Activated CD4-positive, alpha-beta memory T cell treated with anti-CD3 and anti-CD28 coated beads for 36 hours (primary cell): Measurements from ENCODE around the gene FGF6. TPM values are rescaled to one million over a fixed set of nuclear protein-coding genes. Genes with fewer than 3 reads are reported as not detected.

Experiments
- CTCF ChIA-PET: fragments of 350-600 bp; sonication (Branson Sonifier 250); formaldehyde crosslinking; loops from one replicate; lab custom pipeline; 2021; ENCODE audit warnings: antibody characterized with exemption, inconsistent platforms; lab: Charles Lee
- POLR2A ChIA-PET: fragments of 350-600 bp; sonication (Branson Sonifier 250); formaldehyde crosslinking; loops from one replicate; lab custom pipeline; 2021; ENCODE audit warnings: antibody characterized with exemption; lab: Charles Lee
- DNase-seq: peaks from one replicate; pipeline ENCODE4 v3.0.0-alpha.2; 2020
- H3K27ac Mint-ChIP-seq: one replicate; pipeline ENCODE4 v1.8.0; 2021; ENCODE audit warnings: mixed read lengths
- H3K27me3 Mint-ChIP-seq: one replicate; pipeline ENCODE4 v1.8.0; 2021; ENCODE audit warnings: mixed read lengths
- H3K36me3 Mint-ChIP-seq: one replicate; pipeline ENCODE4 v1.8.0; 2021; ENCODE audit warnings: mixed read lengths
- H3K4me1 Mint-ChIP-seq: one replicate; pipeline ENCODE4 v1.8.0; 2021; ENCODE audit warnings: low read depth, mixed read lengths
- H3K4me3 Mint-ChIP-seq: one replicate; pipeline ENCODE4 v1.8.0; 2021; ENCODE audit warnings: mild to moderate bottlenecking, mixed read lengths
- H3K9me3 Mint-ChIP-seq: one replicate; pipeline ENCODE4 v1.8.0; 2021; ENCODE audit warnings: mixed read lengths
- intact Hi-C: fragments of 100-400 bp; cut with micrococcal nuclease; formaldehyde crosslinking; loops from one replicate; pipeline ENCODE4 v1.15.1; 2023
- total RNA-seq, 2 experiments: library from RNA; stranded (reverse); gene quantifications; one replicate each; pipeline ENCODE4 v1.2.3, GENCODE V29; 2021

The FGF6 gene, protein sequence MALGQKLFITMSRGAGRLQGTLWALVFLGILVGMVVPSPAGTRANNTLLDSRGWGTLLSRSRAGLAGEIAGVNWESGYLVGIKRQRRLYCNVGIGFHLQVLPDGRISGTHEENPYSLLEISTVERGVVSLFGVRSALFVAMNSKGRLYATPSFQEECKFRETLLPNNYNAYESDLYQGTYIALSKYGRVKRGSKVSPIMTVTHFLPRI
- total RNA-seq = not detected

- CTCF ChIA-PET = no interaction called here
- POLR2A ChIA-PET = no interaction called here
Measured at GRCh38 chr12:4445156-4446101, at the start of gene FGF6. TSS of gene FGF6 (minus strand) at chr12:4445815. CDS start at chr12:4445570, 245 bp downstream.

DNA sequence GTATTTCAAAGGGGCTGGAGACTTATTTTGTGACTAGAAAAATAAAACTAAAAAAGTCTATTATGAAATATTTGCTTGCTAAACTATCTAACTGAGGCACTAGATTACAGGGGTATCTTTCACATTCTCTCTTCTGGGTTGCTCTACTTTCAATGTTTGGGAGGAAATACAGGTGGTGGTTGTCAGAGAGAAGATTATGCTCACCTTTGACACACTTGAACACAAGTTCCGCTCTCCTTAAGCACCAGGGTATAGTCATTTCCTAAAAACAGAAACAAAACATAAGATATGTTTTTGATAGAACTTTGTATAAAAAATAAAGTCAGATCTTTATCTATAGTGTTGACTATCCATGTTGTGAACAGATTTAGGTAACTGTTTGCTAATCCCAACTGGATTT, 45.4 kb upstream of the FGF6 start:
- H3K4me3 Mint-ChIP-seq = no peak overlapping the region
- H3K27ac Mint-ChIP-seq = no peak overlapping the region
- H3K4me1 Mint-ChIP-seq = peaks cover 13% of the 10 kb centered on the region
- no peaks in the 10 kb centered on the region for H3K9me3 Mint-ChIP-seq
- intact Hi-C loops = no loop called here
- POLR2A ChIA-PET = no interaction called here
- no peaks in the 10 kb centered on the region for H3K27me3 Mint-ChIP-seq
- no peak for DNase-seq
- CTCF ChIA-PET = no interaction called here
- H3K36me3 Mint-ChIP-seq = peaks cover 15% of the 10 kb centered on the region

More at GRCh38 chr12:4445156-4446101, at the start of gene FGF6:
- no peaks in the 10 kb centered on the region for H3K4me1 Mint-ChIP-seq
- peaks cover 16% of the 10 kb centered on the region for H3K27me3 Mint-ChIP-seq
- H3K36me3 Mint-ChIP-seq = no peaks in the 10 kb centered on the region
- no peak within 1 kb of the TSS for H3K4me3 Mint-ChIP-seq
- H3K9me3 Mint-ChIP-seq = no peaks in the 10 kb centered on the region
- DNase-seq = no peak
- H3K27ac Mint-ChIP-seq = no peak within 1 kb of the TSS
- intact Hi-C loops = no loop called here

GRCh38 chr12:4489556-4489955, 43.9 kb upstream of the FGF6 start:
- peaks cover 14% of the 10 kb centered on the region for H3K36me3 Mint-ChIP-seq
- no peak for DNase-seq
- H3K9me3 Mint-ChIP-seq = no peaks in the 10 kb centered on the region
- no peaks in the 10 kb centered on the region for H3K27me3 Mint-ChIP-seq
- intact Hi-C loops = no loop called here
- peaks cover 8% of the 10 kb centered on the region for H3K4me1 Mint-ChIP-seq
- ChIA-PET CTCF (no interaction called here), POLR2A (no interaction called here)
- no peak overlapping the region for H3K4me3 Mint-ChIP-seq
- no peak overlapping the region for H3K27ac Mint-ChIP-seq

DNA sequence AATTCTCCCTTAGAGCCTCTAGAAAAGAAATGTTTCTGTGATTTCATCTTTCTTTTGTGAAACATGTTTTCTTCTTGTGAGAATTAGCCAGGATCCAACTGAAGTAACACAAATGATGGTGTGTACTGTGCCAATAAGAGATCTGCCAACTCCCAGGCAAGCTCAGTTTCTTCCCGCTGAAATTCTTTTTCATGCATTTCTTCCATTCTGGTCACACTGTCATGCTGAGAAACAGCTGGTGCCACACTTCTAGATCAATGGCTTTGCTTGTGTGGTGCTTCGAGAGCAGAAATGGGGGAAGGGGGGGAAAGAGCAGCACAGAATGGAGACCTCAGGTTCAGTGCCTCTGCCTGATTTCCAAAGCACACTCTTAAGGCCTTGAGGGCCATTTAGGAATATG, 41.4 kb upstream of the FGF6 start:
- CTCF ChIA-PET = interaction anchor here (0.6 kb wide), 1 partner anchor 134 kb away, joined by 3 read pairs; no protein-coding TSS in a partner anchor
- POLR2A ChIA-PET = no interaction called here
- H3K27ac Mint-ChIP-seq = no peak overlapping the region

GRCh38 chr12:4486049-4486699, 40.6 kb upstream of the FGF6 start:
- peaks cover 8% of the 10 kb centered on the region for H3K4me1 Mint-ChIP-seq
- DNase-seq = no peak
- no peaks in the 10 kb centered on the region for H3K9me3 Mint-ChIP-seq
- intact Hi-C loops = no loop called here
- H3K27me3 Mint-ChIP-seq = no peaks in the 10 kb centered on the region
- H3K36me3 Mint-ChIP-seq = peaks cover 13% of the 10 kb centered on the region
- H3K27ac Mint-ChIP-seq = no peak overlapping the region
- no peak overlapping the region for H3K4me3 Mint-ChIP-seq
- ChIA-PET CTCF (no interaction called here), POLR2A (interaction anchor here (0.7 kb wide), 1 partner anchor 52 kb away, joined by 3 read pairs; a partner anchor contains a TSS)

More for the DNA sequence above, 41.4 kb upstream of the FGF6 start:
- peaks cover 13% of the 10 kb centered on the region for H3K36me3 Mint-ChIP-seq
- intact Hi-C loops = no loop called here
- H3K9me3 Mint-ChIP-seq = no peaks in the 10 kb centered on the region
- no peak overlapping the region for H3K4me3 Mint-ChIP-seq
- H3K4me1 Mint-ChIP-seq = peaks cover 8% of the 10 kb centered on the region
- no peaks in the 10 kb centered on the region for H3K27me3 Mint-ChIP-seq
- no peak for DNase-seq

GRCh38 chr12:4483885-4484823, 38.5 kb upstream of the FGF6 start:
- no peak overlapping the region for H3K4me3 Mint-ChIP-seq

GRCh38 chr12:4482936-4483335, 37.3 kb upstream of the FGF6 start:
- no peak overlapping the region for H3K4me3 Mint-ChIP-seq
- no peak for DNase-seq
- peaks cover 4% of the 10 kb centered on the region for H3K36me3 Mint-ChIP-seq
- H3K9me3 Mint-ChIP-seq = peaks cover 15% of the 10 kb centered on the region
- POLR2A ChIA-PET = no interaction called here
- H3K27me3 Mint-ChIP-seq = peaks cover 2% of the 10 kb centered on the region
- CTCF ChIA-PET = no interaction called here
- H3K4me1 Mint-ChIP-seq = peaks cover 8% of the 10 kb centered on the region
- intact Hi-C loops = no loop called here
- no peak overlapping the region for H3K27ac Mint-ChIP-seq

More at GRCh38 chr12:4483885-4484823, 38.5 kb upstream of the FGF6 start:
- CTCF ChIA-PET = no interaction called here
- Mint-ChIP-seq H3K27ac (no peak overlapping the region), H3K9me3 (peaks cover 10% of the 10 kb centered on the region), H3K27me3 (peaks cover 2% of the 10 kb centered on the region), H3K4me1 (peaks cover 8% of the 10 kb centered on the region), H3K36me3 (peaks cover 8% of the 10 kb centered on the region)
- no peak for DNase-seq
- intact Hi-C loops = no loop called here
- POLR2A ChIA-PET = no interaction called here

GRCh38 chr12:4478933-4479332, 33.3 kb upstream of the FGF6 start:
- no peak overlapping the region for H3K27ac Mint-ChIP-seq
- ChIA-PET POLR2A (no interaction called here), CTCF (no interaction called here)
- intact Hi-C loops = no loop called here
- H3K27me3 Mint-ChIP-seq = peaks cover 11% of the 10 kb centered on the region
- H3K4me1 Mint-ChIP-seq = no peaks in the 10 kb centered on the region
- DNase-seq = no peak
- H3K36me3 Mint-ChIP-seq = peaks cover 4% of the 10 kb centered on the region
- H3K9me3 Mint-ChIP-seq = peaks cover 15% of the 10 kb centered on the region
- H3K4me3 Mint-ChIP-seq = no peak overlapping the region

- Mint-ChIP-seq H3K27ac (no peak overlapping the region), H3K27me3 (peaks cover 13% of the 10 kb centered on the region), H3K36me3 (peaks cover 4% of the 10 kb centered on the region), H3K4me1 (no peaks in the 10 kb centered on the region), H3K9me3 (peaks cover 15% of the 10 kb centered on the region), H3K4me3 (no peak overlapping the region)
- intact Hi-C loops = no loop called here
- CTCF ChIA-PET = no interaction called here
- DNase-seq = no peak
- POLR2A ChIA-PET = no interaction called here
Measured at GRCh38 chr12:4477129-4477528, 31.5 kb upstream of the FGF6 start.

GRCh38 chr12:4472046-4472445, 26.4 kb upstream of the FGF6 start:
- H3K4me1 Mint-ChIP-seq = no peaks in the 10 kb centered on the region

DNA sequence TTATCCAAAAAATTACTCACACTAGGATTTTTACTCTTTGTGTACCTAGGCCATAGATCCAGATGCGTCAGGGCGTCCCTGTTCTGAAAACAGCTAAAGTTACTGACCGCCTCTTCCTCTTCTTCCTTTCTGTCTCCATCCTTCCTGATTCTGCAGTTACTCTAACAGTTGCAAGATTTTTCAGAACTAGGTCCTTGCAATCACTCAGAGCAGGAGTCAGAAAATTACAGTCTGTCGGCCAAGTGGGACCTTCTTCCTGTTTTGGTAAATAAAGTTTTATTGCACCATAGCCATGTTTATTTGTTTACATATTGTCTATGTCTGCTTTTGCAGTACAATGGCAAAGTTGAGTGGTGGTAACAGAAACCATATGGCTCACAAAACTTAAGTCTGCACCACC, 25.6 kb upstream of the FGF6 start:
- ChIA-PET CTCF (no interaction called here), POLR2A (no interaction called here)
- intact Hi-C loops = no loop called here
- no peaks in the 10 kb centered on the region for H3K36me3 Mint-ChIP-seq
- H3K27ac Mint-ChIP-seq = no peak overlapping the region
- no peak overlapping the region for H3K4me3 Mint-ChIP-seq
- no peak for DNase-seq
- no peaks in the 10 kb centered on the region for H3K9me3 Mint-ChIP-seq
- no peaks in the 10 kb centered on the region for H3K4me1 Mint-ChIP-seq
- H3K27me3 Mint-ChIP-seq = peaks cover 8% of the 10 kb centered on the region

More at GRCh38 chr12:4472046-4472445, 26.4 kb upstream of the FGF6 start:
- H3K27ac Mint-ChIP-seq = no peak overlapping the region
- no peak for DNase-seq
- ChIA-PET POLR2A (no interaction called here), CTCF (no interaction called here)
- H3K27me3 Mint-ChIP-seq = peaks cover 11% of the 10 kb centered on the region
- no peaks in the 10 kb centered on the region for H3K36me3 Mint-ChIP-seq
- H3K9me3 Mint-ChIP-seq = no peaks in the 10 kb centered on the region
- no peak overlapping the region for H3K4me3 Mint-ChIP-seq
- intact Hi-C loops = no loop called here
